GM12874 (cell line): ENCODE measurements around the gene TOMM40L.

Experiments
- CTCF ChIP-seq: IDR thresholded peaks from 2 replicates; pipeline ENCODE4 v1.5.1; 2011; ENCODE audit warnings: low read depth, mild to moderate bottlenecking, control low read depth, low read length, moderate library complexity; ENCODE audit not compliant: insufficient read depth

TOMM40L gene

GRCh38 chr1:161266836-161267235, 41.0 kb downstream of the TOMM40L start:
- no peak for TF ChIP-seq CTCF

GRCh38 chr1:161267321-161267720, 41.5 kb downstream of the TOMM40L start:
- no peak for TF ChIP-seq CTCF

GRCh38 chr1:161273402-161273801, 47.5 kb downstream of the TOMM40L start:
- no peak for TF ChIP-seq CTCF

GRCh38 chr1:161274874-161275273, 49.0 kb downstream of the TOMM40L start:
- TF ChIP-seq CTCF: no peak
